GM12878 (cell line): ENCODE data around the gene CDH8. TPM values are rescaled to one million over a fixed set of nuclear protein-coding genes. Genes with fewer than 3 reads are reported as not detected.

Experiments used
- ATAC-seq: fragments of 200-7000 bp; cut with Tn5 transposase; 3 replicates; pipeline ENCODE4 v1.9.1; 2020; ENCODE audit warnings: mild to moderate bottlenecking, moderate library complexity
- BruUV-seq: library from RNA; stranded (reverse); fragments of 400-500 nt; replicated peaks from 2 replicates; lab custom pipeline; 2021; lab: Mats Ljungman, UMichigan
- CTCF ChIA-PET: fragments of 300-600 bp; sonication (Branson Sonifier 250); formaldehyde crosslinking; extraction: SDS; loops from one replicate; lab custom pipeline; 2021; ENCODE audit warnings: inconsistent platforms; lab: Yijun Ruan, JAX
- POLR2A ChIA-PET: fragments of 350-600 bp; formaldehyde crosslinking; extraction: SDS; loops from one replicate; lab custom pipeline; 2021; ENCODE audit warnings: inconsistent platforms; lab: Charles Lee
- RAD21 ChIA-PET: fragments of 300-600 bp; sonication (Branson Sonifier 250); formaldehyde crosslinking; loops from one replicate; lab custom pipeline; 2023; ENCODE audit warnings: antibody characterized with exemption; ENCODE audit not compliant: unreplicated experiment; lab: Charles Lee
- SMC1A ChIA-PET: fragments of 300-600 bp; sonication (Branson Sonifier 250); formaldehyde crosslinking; loops from one replicate; lab custom pipeline; 2023; ENCODE audit not compliant: unreplicated experiment, uncharacterized antibody; lab: Charles Lee
- DNase-seq: peaks from one replicate; pipeline ENCODE4 v3.0.0-alpha.2; 2011; ENCODE audit warnings: low read depth, low spot score
- FAIRE-seq: peaks from 3 replicates; lab custom pipeline; 2011; peaks lifted over from hg19 to GRCh38; lab: Jason Lieb, UNC
- H2AFZ ChIP-seq: 2 replicates; pipeline ENCODE4 v1.6.0; 2011; ENCODE audit warnings: low read depth, low read length, control low read depth; ENCODE audit not compliant: control insufficient read depth
- H3K27ac ChIP-seq: 2 replicates; pipeline ENCODE4 v1.5.1; 2011; ENCODE audit warnings: control low read depth; ENCODE audit not compliant: control insufficient read depth, insufficient read depth
- H3K27me3 ChIP-seq, 2 experiments: replicated peaks in 1 of 2; 2 replicates each; pipeline versions ENCODE4 v1.6.0 to v1.6.1; 2011; ENCODE audit warnings: low read length in 1 of 2; ENCODE audit not compliant: control insufficient read depth in 2 of 2, insufficient read depth in 2 of 2
- H3K36me3 ChIP-seq, 2 experiments: 2 replicates each; pipeline ENCODE4 v1.5.1; 2011; ENCODE audit warnings: low read length in 1 of 2; ENCODE audit not compliant: control insufficient read depth in 2 of 2, insufficient read depth in 2 of 2
- H3K4me1 ChIP-seq: 2 replicates; pipeline ENCODE4 v1.6.1; 2011; ENCODE audit warnings: mild to moderate bottlenecking, low read length, moderate library complexity, mixed read lengths; ENCODE audit not compliant: control insufficient read depth, insufficient read depth
- H3K4me2 ChIP-seq: 2 replicates; pipeline ENCODE4 v1.6.0; 2011; ENCODE audit warnings: control low read depth; ENCODE audit not compliant: control insufficient read depth, insufficient read depth
- H3K4me3 ChIP-seq: fragments of 200-600 bp; sonication (generic); 2 replicates; pipeline ENCODE4 v1.5.1; 2016
- H3K79me2 ChIP-seq: 2 replicates; pipeline ENCODE4 v1.6.0; 2011; ENCODE audit warnings: low read length; ENCODE audit not compliant: control insufficient read depth, insufficient read depth
- H3K9ac ChIP-seq: 2 replicates; pipeline ENCODE4 v1.8.0; 2011; ENCODE audit warnings: low read length, control low read depth, mixed read lengths; ENCODE audit not compliant: control insufficient read depth, insufficient read depth
- H3K9me3 ChIP-seq: replicated peaks from 3 replicates; pipeline ENCODE4 v1.5.1; 2011; ENCODE audit warnings: mild to moderate bottlenecking, low read length; ENCODE audit not compliant: control insufficient read depth, insufficient read depth
- H4K20me1 ChIP-seq: 2 replicates; pipeline ENCODE4 v1.6.0; 2011; ENCODE audit not compliant: control insufficient read depth, insufficient read depth
- POLR2A ChIP-seq: IDR thresholded peaks from 2 replicates; pipeline ENCODE4 v1.6.1; 2011; ENCODE audit warnings: low read depth, mild to moderate bottlenecking, low read length
- SMARCA5 ChIP-seq: fragments of 450-650 bp; IDR thresholded peaks from 2 replicates; pipeline ENCODE4 v1.6.1; 2017; ENCODE audit warnings: mild to moderate bottlenecking
- WGBS: methylation state at CpG from one replicate; pipeline ENCODE4 v1.1.6; 2016; ENCODE audit warnings: low lambda C conversion rate; ENCODE audit not compliant: insufficient replicate concordance, insufficient coverage; ENCODE audit errors: missing lambda C conversion rate; 5-methylcytosine and 5-hydroxymethylcytosine counted together
- in situ Hi-C: fragments of 300-500 bp; cut with MboI; formaldehyde crosslinking; loops from 9 replicates; pipeline ENCODE4 v1.14.3; 2018; ENCODE audit warnings: mixed read lengths
- intact Hi-C: fragments of 100-400 bp; cut with micrococcal nuclease; formaldehyde crosslinking; loops from one replicate; pipeline ENCODE4 v1.14.2; 2022; ENCODE audit not compliant: unreplicated experiment
- polyA plus RNA-seq, 11 experiments: library from polyadenylated mRNA; depleted of rRNA in 4 of 11; unstranded in 6 of 11; stranded (reverse) in 5 of 11; fragments of >200 nt; fragmentation: Nextera tagmentation in 4 of 11; fragmentation: Illumina TruSeq in 1 of 11; extraction: Ambion mirVana in 4 of 11; extraction: Trizol in 1 of 11; gene quantifications; 1 replicate in 1 of 11; 2 replicates in 10 of 11; pipeline versions ENCODE4 v1.2.1 to v1.2.3, GENCODE V29; 2011 to 2016; ENCODE audit warnings: inconsistent platforms in 2 of 11, missing spikeins in 2 of 11, low read depth in 1 of 11
- total RNA-seq, 4 experiments: library from RNA; depleted of rRNA in 3 of 4; stranded (reverse); fragments of >200 nt in 3 of 4; fragmentation: Illumina TruSeq in 1 of 4; extraction: Trizol in 1 of 4; gene quantifications; 2 replicates each; pipeline versions ENCODE4 v1.2.1 to v1.2.3, GENCODE V29; 2013 to 2021

Gene CDH8
- total and polyA plus RNA-seq, 10 of the 15 experiments (the other 5 are each of a cell fraction or from before 2014, with no cell fraction given): 0.13 to 0.68 (median 0.25) TPM; not detected in 3

GRCh38 chr16:61606581-61606980, 429.7 kb downstream of the CDH8 start:
- SMC1A ChIA-PET: no interaction called here
- Histone ChIP-seq H3K79me2 (no peaks in the 10 kb centered on the region), H3K27ac (no peak overlapping the region), H3K9me3 (no peaks in the 10 kb centered on the region), H3K4me3 (no peak overlapping the region), H2AFZ (no peak overlapping the region), H3K27me3 (no peaks in the 10 kb centered on the region), H3K4me1 (no peaks in the 10 kb centered on the region), H3K36me3 (no peaks in the 10 kb centered on the region), H3K4me2 (no peak overlapping the region), H3K9ac (no peak overlapping the region), H4K20me1 (no peaks in the 10 kb centered on the region)
- WGBS: 4% methylated on average over 1 of the region's 1 CpG
- BruUV-seq: no TSS peak
- TF ChIP-seq POLR2A: no peak
- TF ChIP-seq SMARCA5: no peak
- ATAC-seq (no peak), FAIRE-seq (no peak), DNase-seq (no peak)
- POLR2A ChIA-PET: no interaction called here
- intact Hi-C loops: no loop called here
- RAD21 ChIA-PET: no interaction called here
- in situ Hi-C loops: no loop called here
- CTCF ChIA-PET: no interaction called here
